ENCODE measurements around the gene PRSS56. TPM values are rescaled to one million over a fixed set of nuclear protein-coding genes. Genes with fewer than 3 reads are reported as not detected.

Gene PRSS56
- total RNA-seq, 2 experiments from 2014 or later = not detected

DNA sequence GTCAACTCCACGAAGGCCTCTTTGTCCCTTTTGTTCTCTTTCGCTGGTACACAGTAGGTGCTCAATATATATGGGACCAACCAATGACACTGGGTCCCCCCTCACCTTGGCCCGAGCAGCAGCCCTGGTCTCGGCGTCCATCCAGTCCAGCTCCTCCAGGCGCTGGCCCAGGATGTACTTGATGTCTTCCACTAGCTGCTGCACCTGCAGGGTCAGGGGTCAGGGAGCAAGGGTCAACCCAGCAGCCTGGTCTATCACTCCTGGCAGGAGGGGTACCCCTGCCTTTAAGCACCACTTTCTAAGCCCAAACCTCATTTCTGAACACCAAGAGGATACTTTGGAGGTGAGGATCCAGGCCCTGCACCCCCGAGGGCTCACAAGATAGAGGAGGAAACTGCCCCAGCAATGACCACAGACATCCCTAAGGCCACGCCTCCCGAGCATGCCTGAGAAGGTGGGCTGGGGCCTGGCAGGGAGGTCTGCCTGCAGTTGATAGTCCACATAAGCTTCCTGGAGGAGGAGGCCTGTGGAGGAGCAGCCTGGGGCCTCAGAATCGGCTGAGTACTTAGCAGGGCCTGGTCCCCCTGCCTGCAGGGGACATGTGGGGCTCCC lies 36.8 kb upstream of the PRSS56 start:
- CTCF ChIA-PET = no interaction called here
- no peak overlapping the region for H3K4me3 Mint-ChIP-seq
- no peaks in the 10 kb centered on the region for H3K9me3 Mint-ChIP-seq
- peaks cover 5% of the 10 kb centered on the region for H3K4me1 Mint-ChIP-seq
- H3K27me3 Mint-ChIP-seq = peaks cover 28% of the 10 kb centered on the region
- no peak overlapping the region for H3K27ac Mint-ChIP-seq
- no peak for DNase-seq
- POLR2A ChIA-PET = no interaction called here
- H3K36me3 Mint-ChIP-seq (ENCODE audit: low read depth) = no peaks in the 10 kb centered on the region

DNA sequence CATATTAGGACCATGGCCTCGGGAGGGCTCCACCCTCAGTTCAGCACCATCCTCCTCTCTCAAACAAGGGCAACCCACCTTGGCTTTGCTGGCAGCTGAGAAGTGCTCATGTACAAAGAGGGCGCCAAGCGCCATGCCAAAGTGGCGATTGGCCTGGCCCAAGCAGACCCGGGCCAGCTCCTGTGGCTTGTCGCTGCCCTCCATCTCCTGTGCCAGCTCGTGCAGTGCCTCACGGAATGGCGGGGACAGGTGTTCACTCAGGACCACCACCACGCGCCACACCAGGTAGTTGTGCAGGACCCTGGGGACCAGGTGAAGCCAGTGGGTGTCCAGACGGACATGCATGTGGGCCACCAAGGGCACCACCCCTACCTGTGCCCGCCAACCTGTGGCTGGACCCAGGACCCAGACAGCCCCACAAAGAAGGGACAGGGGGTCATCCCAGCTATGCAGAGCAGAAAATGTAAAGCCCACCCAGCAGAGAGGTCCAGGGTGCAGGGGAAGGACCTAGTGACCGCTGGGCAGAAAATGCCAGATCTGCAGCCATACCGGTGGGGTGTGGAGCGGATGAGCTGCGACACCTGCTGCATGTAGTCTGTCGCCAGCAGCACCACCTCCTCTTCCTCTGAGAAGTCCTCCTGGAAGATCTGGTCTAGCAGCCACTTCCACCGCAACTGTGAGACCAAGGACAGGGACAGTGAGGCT lies 36.1 kb upstream of the PRSS56 start:
- Mint-ChIP-seq H3K4me3 (no peak overlapping the region), H3K36me3 (ENCODE audit: low read depth) (no peaks in the 10 kb centered on the region), H3K27me3 (peaks cover 34% of the 10 kb centered on the region), H3K9me3 (no peaks in the 10 kb centered on the region), H3K27ac (no peak overlapping the region), H3K4me1 (peaks cover 8% of the 10 kb centered on the region)
- DNase-seq = no peak
- POLR2A ChIA-PET = no interaction called here
- CTCF ChIA-PET = no interaction called here

DNA sequence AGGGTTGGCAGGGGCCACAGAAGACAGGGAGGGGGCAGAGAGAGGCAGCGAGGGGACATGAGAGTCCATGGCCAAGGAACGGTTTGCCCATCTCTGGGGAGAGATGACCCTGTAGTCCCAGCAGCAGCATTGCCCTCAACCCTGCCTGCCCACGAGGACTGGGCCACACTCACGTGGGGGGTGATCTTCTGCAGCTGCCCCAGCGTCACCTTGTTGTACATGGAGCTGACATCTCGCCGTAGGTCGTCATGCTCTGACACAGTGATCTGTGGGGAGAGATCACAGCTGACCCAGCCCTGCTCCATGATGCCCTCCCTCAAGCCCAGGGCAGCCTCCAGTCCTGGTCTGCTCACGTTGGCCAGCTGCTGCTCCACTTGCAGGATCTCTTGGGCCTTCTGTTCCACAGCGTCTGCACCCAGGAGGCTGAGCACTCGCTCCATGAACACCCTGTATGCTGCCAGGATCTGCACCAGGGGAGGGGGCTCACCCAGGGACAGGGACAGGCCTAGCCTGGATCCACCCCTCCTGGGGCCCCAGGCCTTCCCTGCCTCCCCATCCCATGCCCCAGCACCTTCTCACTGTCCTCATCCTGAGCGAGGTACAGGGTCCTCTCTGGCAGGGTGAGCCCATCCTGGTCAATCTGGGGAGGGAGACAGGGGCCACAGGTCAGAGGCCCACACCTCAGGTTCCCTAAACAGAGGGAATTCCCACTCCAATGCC lies 35.4 kb upstream of the PRSS56 start:
- peaks cover 40% of the 10 kb centered on the region for H3K27me3 Mint-ChIP-seq
- no peaks in the 10 kb centered on the region for H3K36me3 Mint-ChIP-seq (ENCODE audit: low read depth)
- H3K4me3 Mint-ChIP-seq = no peak overlapping the region
- POLR2A ChIA-PET = no interaction called here
- H3K27ac Mint-ChIP-seq = no peak overlapping the region
- peaks cover 8% of the 10 kb centered on the region for H3K4me1 Mint-ChIP-seq
- no peak for DNase-seq
- H3K9me3 Mint-ChIP-seq = no peaks in the 10 kb centered on the region
- CTCF ChIA-PET = no interaction called here

DNA sequence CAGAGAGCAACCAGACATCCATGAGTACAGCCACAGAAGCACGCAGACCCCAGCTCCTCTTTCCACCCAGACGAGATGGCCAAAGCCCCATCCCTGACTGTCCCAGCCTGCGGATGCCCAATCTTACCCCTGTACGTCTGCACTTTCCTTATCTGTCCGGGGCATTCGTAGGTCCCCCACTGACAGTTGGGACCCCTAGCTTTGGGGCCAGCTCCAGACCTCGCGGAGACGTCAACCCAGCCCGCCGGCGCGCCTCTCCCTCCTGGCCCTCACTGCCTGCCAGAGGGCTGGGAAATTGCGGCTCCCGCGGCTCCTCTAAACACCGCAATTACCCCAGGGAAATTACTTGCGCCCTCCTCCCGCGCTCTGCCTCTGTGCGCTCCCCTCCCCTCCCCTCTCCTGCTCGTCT lies 34.8 kb upstream of the PRSS56 start:
- Mint-ChIP-seq H3K9me3 (no peaks in the 10 kb centered on the region), H3K27me3 (peaks cover 42% of the 10 kb centered on the region), H3K4me3 (no peak overlapping the region), H3K36me3 (ENCODE audit: low read depth) (no peaks in the 10 kb centered on the region), H3K4me1 (peaks cover 8% of the 10 kb centered on the region), H3K27ac (no peak overlapping the region)
- ChIA-PET CTCF (no interaction called here), POLR2A (no interaction called here)
- DNase-seq = no peak

DNA sequence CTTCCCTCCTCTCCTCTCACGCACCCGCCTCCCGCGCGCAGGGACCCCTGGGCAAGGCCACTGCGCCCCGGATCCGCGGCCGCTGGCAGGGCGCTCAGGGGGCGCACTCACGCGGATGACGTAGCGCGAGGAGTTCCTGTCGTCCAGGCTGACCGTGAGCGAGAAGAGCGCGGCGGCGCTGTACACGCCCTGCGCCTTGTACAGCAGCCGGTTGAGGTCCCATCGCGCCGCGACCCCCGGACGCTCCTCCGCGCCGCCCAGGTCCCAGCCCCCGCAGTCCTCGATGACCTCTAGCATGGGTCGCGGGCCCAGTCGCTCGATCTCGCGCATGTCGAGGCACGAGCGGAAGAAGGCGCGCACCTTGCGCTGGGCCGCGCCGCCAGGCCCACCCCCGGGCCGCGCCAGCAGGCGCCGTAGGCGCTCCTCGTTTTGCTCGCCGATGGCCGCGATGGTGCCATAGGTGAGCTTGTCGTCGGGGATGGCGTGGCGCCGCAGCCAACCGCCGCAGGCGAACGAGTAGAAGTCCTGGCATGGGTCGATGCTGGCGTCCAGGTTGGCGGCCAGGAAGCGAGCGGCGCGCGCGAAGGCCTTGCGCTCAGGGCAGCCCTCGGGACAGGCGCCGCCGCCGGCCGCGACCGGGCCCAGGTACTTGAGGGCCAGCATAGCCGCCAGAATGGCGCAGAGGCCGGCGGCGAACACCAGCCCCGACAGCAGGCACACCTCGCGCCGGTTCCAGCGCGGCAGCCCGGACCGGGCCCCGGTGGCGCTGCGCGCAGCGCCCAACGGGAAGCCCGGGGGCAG lies 34.2 kb upstream of the PRSS56 start:
- H3K27me3 Mint-ChIP-seq = peaks cover 42% of the 10 kb centered on the region
- no peak overlapping the region for H3K4me3 Mint-ChIP-seq
- no peak overlapping the region for H3K27ac Mint-ChIP-seq
- CTCF ChIA-PET = no interaction called here
- peaks cover 8% of the 10 kb centered on the region for H3K4me1 Mint-ChIP-seq
- POLR2A ChIA-PET = no interaction called here
- H3K36me3 Mint-ChIP-seq (ENCODE audit: low read depth) = no peaks in the 10 kb centered on the region
- no peaks in the 10 kb centered on the region for H3K9me3 Mint-ChIP-seq
- DNase-seq = no peak

DNA sequence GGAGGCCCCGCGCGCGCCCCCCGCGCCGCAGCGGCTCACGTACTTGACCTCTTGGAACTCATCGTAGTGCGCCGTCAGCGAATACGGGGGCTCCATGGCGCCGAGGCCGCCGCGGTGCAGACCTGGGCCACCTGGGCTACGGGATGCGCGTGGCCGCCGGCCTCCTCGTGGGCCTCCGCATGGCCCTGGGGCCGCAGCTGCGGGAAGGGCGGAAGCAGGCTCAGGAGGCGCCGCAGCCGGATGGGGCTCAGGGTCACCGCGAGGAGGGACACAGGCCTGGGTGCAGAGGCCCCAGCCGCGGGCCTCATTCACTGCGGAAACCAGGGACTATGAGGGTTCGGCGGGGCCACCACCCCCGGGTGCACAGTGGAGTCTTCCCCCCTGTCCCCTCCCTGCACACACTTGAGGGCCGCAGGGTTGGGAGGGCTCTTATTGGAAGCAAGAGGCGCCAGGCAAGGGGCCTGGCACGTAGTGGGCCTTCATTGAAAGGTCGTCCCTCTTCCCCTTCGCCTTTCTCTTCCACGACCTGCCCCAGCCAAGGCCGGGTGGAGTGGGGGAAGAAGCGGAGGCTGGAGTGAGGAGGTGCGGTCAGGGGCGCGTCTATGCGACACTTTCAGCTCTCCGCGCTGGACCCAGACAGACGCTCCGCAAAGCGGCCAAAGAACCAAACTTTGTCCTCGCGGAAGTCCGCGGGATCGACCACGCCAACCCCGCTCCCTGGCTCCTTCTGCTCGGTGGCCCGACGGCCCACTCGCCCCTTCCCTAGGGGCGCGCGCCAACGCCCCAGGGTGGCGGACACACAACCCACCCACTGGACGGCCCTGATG lies 33.4 kb upstream of the PRSS56 start:
- Mint-ChIP-seq H3K27me3 (peaks cover 45% of the 10 kb centered on the region), H3K9me3 (no peaks in the 10 kb centered on the region), H3K4me3 (no peak overlapping the region), H3K4me1 (peaks cover 8% of the 10 kb centered on the region), H3K27ac (no peak overlapping the region), H3K36me3 (ENCODE audit: low read depth) (no peaks in the 10 kb centered on the region)
- POLR2A ChIA-PET = no interaction called here
- DNase-seq = no peak
- CTCF ChIA-PET = no interaction called here

DNA sequence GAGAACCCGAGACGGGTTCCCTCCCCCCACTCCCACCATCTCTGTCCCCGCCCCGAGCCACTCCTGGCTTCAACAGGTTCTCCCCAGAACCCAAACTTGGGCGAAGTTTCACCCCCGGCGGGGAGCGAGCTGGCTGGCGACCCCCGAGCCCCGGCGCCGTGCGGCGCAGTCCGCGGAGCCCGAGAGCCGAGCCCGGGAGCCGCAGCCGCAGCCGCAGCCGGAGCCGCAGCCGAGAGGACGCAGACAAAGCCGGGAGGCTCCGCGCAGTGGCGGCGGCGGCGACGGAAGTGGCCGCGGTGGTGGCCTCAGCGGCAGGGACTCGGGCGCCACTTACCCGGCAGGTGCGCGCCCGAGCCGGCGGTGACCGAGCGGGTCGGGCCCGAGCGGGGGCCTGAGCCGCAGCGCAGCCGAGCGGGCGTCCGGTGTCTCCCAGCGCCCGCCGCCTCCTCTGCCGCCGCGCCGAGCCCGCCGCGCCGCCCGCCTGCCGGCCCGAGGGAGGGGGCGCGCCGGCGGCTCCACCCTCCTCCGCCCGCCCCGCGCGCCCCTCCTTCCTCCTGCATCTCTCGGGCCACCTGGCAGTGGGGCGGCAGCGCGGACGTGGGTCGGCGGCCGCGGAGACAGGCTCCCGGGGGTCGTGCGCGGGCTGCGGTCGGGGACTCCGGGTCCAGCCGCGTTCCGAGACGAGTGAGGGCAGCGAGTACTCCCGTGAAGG lies 32.6 kb upstream of the PRSS56 start, which contains the start of gene ECEL1:
Gene ECEL1, minus strand, starts transcription at position 450 of the 712 bp plus-strand sequence. CDS start 1,181 bp downstream, outside the sequence.
- DNase-seq = no peak
- Mint-ChIP-seq H3K4me3 (no peak within 1 kb of the TSS), H3K9me3 (no peaks in the 10 kb centered on the region), H3K27ac (no peak within 1 kb of the TSS), H3K27me3 (peaks cover 45% of the 10 kb centered on the region), H3K4me1 (peaks cover 8% of the 10 kb centered on the region), H3K36me3 (ENCODE audit: low read depth) (no peaks in the 10 kb centered on the region)
- CTCF ChIA-PET = no interaction called here
- POLR2A ChIA-PET = no interaction called here

DNA sequence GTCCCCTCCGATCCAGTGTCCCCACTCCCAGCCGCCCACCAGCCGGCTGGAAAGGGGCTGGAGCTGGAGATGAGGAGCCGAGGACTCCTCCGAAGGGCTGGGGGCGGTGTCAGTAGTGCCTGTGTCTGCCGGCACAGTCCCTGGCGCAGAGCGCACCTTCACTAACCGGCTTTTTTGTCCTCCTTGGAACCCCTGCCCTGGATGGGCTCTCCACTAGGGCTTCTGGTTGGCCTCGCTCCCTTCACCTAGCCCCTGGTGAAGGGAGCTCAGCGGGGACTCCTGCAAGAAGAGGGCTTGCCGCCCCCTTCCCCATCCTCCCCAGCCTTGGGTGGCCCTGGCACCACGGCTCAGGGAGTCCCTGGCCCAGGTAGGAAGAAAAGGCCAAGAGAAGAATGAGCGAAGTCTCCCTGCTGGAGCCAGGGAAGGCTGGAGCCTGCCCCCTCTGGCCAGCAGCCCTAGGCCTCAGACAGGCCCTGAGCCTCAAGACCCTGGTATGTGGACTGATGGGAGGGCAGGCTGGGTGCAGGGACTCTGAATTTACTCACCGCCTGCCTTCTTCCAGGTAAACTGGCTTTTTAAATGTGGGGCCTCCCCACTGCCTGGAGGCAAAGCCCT lies 32.0 kb upstream of the PRSS56 start:
- ChIA-PET POLR2A (no interaction called here), CTCF (no interaction called here)
- Mint-ChIP-seq H3K9me3 (no peaks in the 10 kb centered on the region), H3K27ac (no peak overlapping the region), H3K36me3 (ENCODE audit: low read depth) (no peaks in the 10 kb centered on the region), H3K27me3 (peaks cover 45% of the 10 kb centered on the region), H3K4me1 (peaks cover 8% of the 10 kb centered on the region), H3K4me3 (no peak overlapping the region)
- no peak for DNase-seq

DNA sequence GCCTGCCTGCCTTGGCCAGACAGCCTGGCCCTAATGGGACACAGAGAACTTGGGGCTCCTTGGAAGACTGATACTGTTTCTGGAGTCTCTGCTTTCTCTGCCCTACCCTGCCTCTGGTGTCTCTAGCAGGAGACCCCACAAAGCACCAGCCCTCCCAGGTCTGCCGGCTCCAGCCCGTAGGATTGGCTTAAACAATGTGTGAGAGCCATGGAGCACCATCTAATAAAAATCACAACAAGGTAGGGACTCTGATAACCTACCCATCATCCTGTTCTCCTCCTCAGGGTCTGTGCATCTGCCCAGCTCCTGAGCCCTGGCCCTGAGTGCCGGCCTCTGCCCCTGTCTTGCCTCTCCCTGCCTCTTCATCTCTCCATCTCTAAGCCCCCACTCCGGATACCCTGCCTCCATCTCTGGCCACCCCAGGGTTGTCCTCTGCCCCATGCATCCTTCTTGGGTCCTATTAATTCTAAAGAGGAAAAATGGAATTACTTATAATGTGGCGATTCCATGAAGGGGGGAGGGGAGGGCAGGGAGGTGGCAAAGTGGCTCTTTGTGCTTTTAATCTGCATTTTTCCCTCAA lies 31.4 kb upstream of the PRSS56 start:
- ChIA-PET CTCF (no interaction called here), POLR2A (no interaction called here)
- Mint-ChIP-seq H3K27me3 (peaks cover 46% of the 10 kb centered on the region), H3K27ac (no peak overlapping the region), H3K4me1 (peaks cover 8% of the 10 kb centered on the region), H3K36me3 (ENCODE audit: low read depth) (no peaks in the 10 kb centered on the region), H3K4me3 (no peak overlapping the region), H3K9me3 (no peaks in the 10 kb centered on the region)
- DNase-seq = no peak

DNA sequence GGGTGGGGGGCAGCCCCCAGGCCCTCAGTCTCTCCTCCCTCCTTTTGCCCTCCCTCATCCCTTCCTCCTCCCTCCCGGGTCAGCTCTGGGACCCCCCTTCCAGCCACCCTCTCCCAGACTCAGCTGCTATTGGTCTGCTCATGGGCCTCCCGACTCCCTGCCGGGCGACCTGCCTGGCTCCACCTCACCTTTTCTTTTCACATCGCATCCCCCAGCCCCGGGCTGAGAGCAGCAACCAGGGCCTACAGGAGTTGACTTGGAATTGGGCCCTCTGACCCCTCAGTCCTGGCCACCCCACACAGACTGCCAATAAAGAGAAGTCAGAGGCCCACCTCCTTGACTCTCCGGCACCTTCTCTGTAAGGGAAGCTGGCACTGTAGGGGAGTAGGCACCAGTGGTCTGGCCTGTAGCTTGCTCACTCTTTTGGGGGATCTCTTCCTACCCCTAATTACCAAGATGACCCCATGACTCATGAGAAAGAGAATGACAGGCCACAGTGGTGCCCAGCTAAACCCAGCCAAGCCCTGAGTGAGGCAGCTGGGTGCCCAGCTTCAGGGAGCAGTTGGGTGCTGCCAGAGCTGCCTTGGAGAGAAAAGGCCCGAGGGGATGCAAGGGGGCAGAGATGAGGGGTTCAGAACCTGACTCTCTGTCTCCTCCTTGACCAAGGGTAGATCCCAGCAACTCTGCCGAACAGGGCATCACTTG lies 30.5 kb upstream of the PRSS56 start:
- H3K36me3 Mint-ChIP-seq (ENCODE audit: low read depth) = no peaks in the 10 kb centered on the region
- H3K4me3 Mint-ChIP-seq = no peak overlapping the region
- peaks cover 38% of the 10 kb centered on the region for H3K27me3 Mint-ChIP-seq
- H3K4me1 Mint-ChIP-seq = peaks cover 8% of the 10 kb centered on the region
- ChIA-PET CTCF (no interaction called here), POLR2A (no interaction called here)
- DNase-seq = no peak
- H3K27ac Mint-ChIP-seq = no peak overlapping the region
- no peaks in the 10 kb centered on the region for H3K9me3 Mint-ChIP-seq
